ENCODE results near the gene SLC41A3.

DNA sequence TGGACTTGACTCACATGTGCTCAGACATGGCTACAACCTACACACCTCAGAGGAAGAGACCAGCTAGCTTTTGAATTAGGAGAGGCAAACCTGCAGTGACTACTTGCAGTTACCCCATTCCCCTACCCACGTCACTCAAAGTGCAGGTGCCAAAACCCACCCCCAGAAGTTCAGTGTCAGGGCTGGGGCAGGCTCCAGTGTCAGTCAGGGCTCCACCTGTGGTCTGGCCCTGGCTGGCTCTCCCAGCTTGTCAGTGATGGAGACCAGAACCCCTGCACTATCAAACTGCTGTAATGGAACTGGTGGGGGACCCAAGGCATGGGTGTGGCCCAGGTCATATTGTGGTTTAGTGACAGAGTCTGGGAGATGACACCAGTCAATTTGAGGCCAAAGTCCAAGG lies 32.6 kb upstream of the SLC41A3 start:
- TF ChIP-seq, protein P1, sequence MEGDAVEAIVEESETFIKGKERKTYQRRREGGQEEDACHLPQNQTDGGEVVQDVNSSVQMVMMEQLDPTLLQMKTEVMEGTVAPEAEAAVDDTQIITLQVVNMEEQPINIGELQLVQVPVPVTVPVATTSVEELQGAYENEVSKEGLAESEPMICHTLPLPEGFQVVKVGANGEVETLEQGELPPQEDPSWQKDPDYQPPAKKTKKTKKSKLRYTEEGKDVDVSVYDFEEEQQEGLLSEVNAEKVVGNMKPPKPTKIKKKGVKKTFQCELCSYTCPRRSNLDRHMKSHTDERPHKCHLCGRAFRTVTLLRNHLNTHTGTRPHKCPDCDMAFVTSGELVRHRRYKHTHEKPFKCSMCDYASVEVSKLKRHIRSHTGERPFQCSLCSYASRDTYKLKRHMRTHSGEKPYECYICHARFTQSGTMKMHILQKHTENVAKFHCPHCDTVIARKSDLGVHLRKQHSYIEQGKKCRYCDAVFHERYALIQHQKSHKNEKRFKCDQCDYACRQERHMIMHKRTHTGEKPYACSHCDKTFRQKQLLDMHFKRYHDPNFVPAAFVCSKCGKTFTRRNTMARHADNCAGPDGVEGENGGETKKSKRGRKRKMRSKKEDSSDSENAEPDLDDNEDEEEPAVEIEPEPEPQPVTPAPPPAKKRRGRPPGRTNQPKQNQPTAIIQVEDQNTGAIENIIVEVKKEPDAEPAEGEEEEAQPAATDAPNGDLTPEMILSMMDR (IDR thresholded peaks at IDR 0.05): no peak
- TF ChIP-seq POLR2A (IDR thresholded peaks at IDR 0.05) (no peak), EP300 (IDR thresholded peaks at IDR 0.05) (no peak)
